Measurements from ENCODE around the gene ADGRV1.

- TF ChIP-seq TAF1 (IDR thresholded peaks at IDR 0.05; ENCODE audit: low read depth) (no peak), EP300 (IDR thresholded peaks at IDR 0.05; ENCODE audit: borderline replicate concordance) (no peak), CREB1 (IDR thresholded peaks at IDR 0.05; ENCODE audit: low read depth) (no peak), CEBPB (IDR thresholded peaks at IDR 0.05) (no peak), ZBTB7A (IDR thresholded peaks at IDR 0.05; ENCODE audit: low read depth) (no peak), FOXM1 (IDR thresholded peaks at IDR 0.05; ENCODE audit: borderline replicate concordance, low read depth) (no peak), EGR1 (IDR thresholded peaks at IDR 0.05) (no peak), TEAD4 (IDR thresholded peaks at IDR 0.05) (no peak), RAD21 (IDR thresholded peaks at IDR 0.05; ENCODE audit: low read depth) (no peak)
- TF ChIP-seq, protein P1, sequence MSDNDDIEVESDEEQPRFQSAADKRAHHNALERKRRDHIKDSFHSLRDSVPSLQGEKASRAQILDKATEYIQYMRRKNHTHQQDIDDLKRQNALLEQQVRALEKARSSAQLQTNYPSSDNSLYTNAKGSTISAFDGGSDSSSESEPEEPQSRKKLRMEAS (IDR thresholded peaks at IDR 0.05) = no peak
Observed at GRCh38 chr5:90626493-90626892, 67.9 kb downstream of the ADGRV1 start.
